ENCODE results near the gene TLE2.

Gene TLE2

GRCh38 chr19:2989236-2989946, 39.7 kb downstream of the TLE2 start:
- Histone ChIP-seq H3K9ac (ENCODE audit: low read length) (no peak overlapping the region), H3K27me3 (ENCODE audit: low read length) (no peaks in the 10 kb centered on the region), H3F3A (ENCODE audit: insufficient read depth) (no peaks in the 10 kb centered on the region), H3K4me3 (ENCODE audit: insufficient read depth, low read length, poor library complexity, severe bottlenecking) (no peak overlapping the region), H3K4me2 (ENCODE audit: low read depth, low read length, poor library complexity, severe bottlenecking) (no peak overlapping the region), H3K36me3 (ENCODE audit: low read length) (no peaks in the 10 kb centered on the region), H3K9me2 (replicated peaks; ENCODE audit: insufficient read depth, low read length) (no peaks in the 10 kb centered on the region), H3K27ac (ENCODE audit: low read depth, low read length) (no peak overlapping the region), H4K20me1 (ENCODE audit: low read depth, low read length) (no peaks in the 10 kb centered on the region), H3K9me3 (ENCODE audit: insufficient read depth, low read length) (no peaks in the 10 kb centered on the region), H3K79me2 (ENCODE audit: insufficient read depth, low read length) (no peaks in the 10 kb centered on the region), H2AFZ (ENCODE audit: low read depth, low read length, severe bottlenecking) (no peak overlapping the region)
- TF ChIP-seq CTCF (IDR thresholded peaks at IDR 0.05; ENCODE audit: insufficient read depth, low read length, poor library complexity, severe bottlenecking) (no peak), EZH2phosphoT487 (conservative IDR thresholded peaks at IDR 0.05; ENCODE audit: low read length) (no peak)

- no peaks in the 10 kb centered on the region for H3K79me2 ChIP-seq (ENCODE audit: insufficient read depth, low read length)
- no peaks in the 10 kb centered on the region for H3K27me3 ChIP-seq (ENCODE audit: low read length)
- no peaks in the 10 kb centered on the region for H3K36me3 ChIP-seq (ENCODE audit: low read length)
- H3K4me2 ChIP-seq (ENCODE audit: low read depth, low read length, poor library complexity, severe bottlenecking), result no peak overlapping the region
- H4K20me1 ChIP-seq (ENCODE audit: low read depth, low read length), result no peaks in the 10 kb centered on the region
- no peaks in the 10 kb centered on the region for H3K9me3 ChIP-seq (ENCODE audit: insufficient read depth, low read length)
- no peak for TF ChIP-seq EZH2phosphoT487 (conservative IDR thresholded peaks at IDR 0.05; ENCODE audit: low read length)
- no peak for TF ChIP-seq CTCF (IDR thresholded peaks at IDR 0.05; ENCODE audit: insufficient read depth, low read length, poor library complexity, severe bottlenecking)
- H3K9me2 ChIP-seq (replicated peaks; ENCODE audit: insufficient read depth, low read length), result no peaks in the 10 kb centered on the region
- H3F3A ChIP-seq (ENCODE audit: insufficient read depth), result no peaks in the 10 kb centered on the region
- no peak overlapping the region for H2AFZ ChIP-seq (ENCODE audit: low read depth, low read length, severe bottlenecking)
- H3K4me3 ChIP-seq (ENCODE audit: insufficient read depth, low read length, poor library complexity, severe bottlenecking), result no peak overlapping the region
- no peak overlapping the region for H3K27ac ChIP-seq (ENCODE audit: low read depth, low read length)
- H3K9ac ChIP-seq (ENCODE audit: low read length), result no peak overlapping the region
These were observed 40.5 kb downstream of the TLE2 start for GRCh38 chr19:2988568-2988967.

- Histone ChIP-seq H2AFZ (ENCODE audit: low read depth, low read length, severe bottlenecking) (no peak overlapping the region), H3K4me3 (ENCODE audit: insufficient read depth, low read length, poor library complexity, severe bottlenecking) (no peak overlapping the region), H3K27me3 (ENCODE audit: low read length) (no peaks in the 10 kb centered on the region), H3K4me2 (ENCODE audit: low read depth, low read length, poor library complexity, severe bottlenecking) (no peak overlapping the region), H3K9ac (ENCODE audit: low read length) (no peak overlapping the region), H3K9me2 (replicated peaks; ENCODE audit: insufficient read depth, low read length) (no peaks in the 10 kb centered on the region), H3K27ac (ENCODE audit: low read depth, low read length) (no peak overlapping the region), H3K9me3 (ENCODE audit: insufficient read depth, low read length) (no peaks in the 10 kb centered on the region), H3F3A (ENCODE audit: insufficient read depth) (no peaks in the 10 kb centered on the region), H3K36me3 (ENCODE audit: low read length) (no peaks in the 10 kb centered on the region), H3K79me2 (ENCODE audit: insufficient read depth, low read length) (no peaks in the 10 kb centered on the region), H4K20me1 (ENCODE audit: low read depth, low read length) (no peaks in the 10 kb centered on the region)
- TF ChIP-seq EZH2phosphoT487 (conservative IDR thresholded peaks at IDR 0.05; ENCODE audit: low read length), result no peak
- TF ChIP-seq CTCF (IDR thresholded peaks at IDR 0.05; ENCODE audit: insufficient read depth, low read length, poor library complexity, severe bottlenecking), result no peak
These were observed 41.3 kb downstream of the TLE2 start for GRCh38 chr19:2987797-2988196.

Measured in SU-DHL-6 (cell line).